GM12878 (cell line): ENCODE data around the gene TMEM131L.

Experiments
- E2F8 ChIP-seq: fragments of 450-650 bp; IDR thresholded peaks from 2 replicates; pipeline ENCODE4 v1.6.1; 2018; ENCODE audit warnings: mild to moderate bottlenecking, low read depth, moderate library complexity; ENCODE audit not compliant: partially characterized antibody
- POLR2A ChIP-seq: IDR thresholded peaks from 2 replicates; pipeline ENCODE4 v1.6.1; 2011; ENCODE audit warnings: low read depth, mild to moderate bottlenecking, low read length
- SIN3A ChIP-seq: IDR thresholded peaks from 2 replicates; pipeline ENCODE4 v1.6.1; 2012; ENCODE audit warnings: low read depth, low read length, improper control_type of control experiment
- SP1 ChIP-seq: IDR thresholded peaks from one replicate; pipeline ENCODE4 v1.6.1; 2011; ENCODE audit warnings: low read depth, low read length
- TBL1XR1 ChIP-seq: IDR thresholded peaks from 2 replicates; pipeline ENCODE4 v1.6.1; 2012; ENCODE audit warnings: low read depth, low read length, improper control_type of control experiment
- TF ChIP-seq, protein P1 (sequence below), 3 experiments: IDR thresholded peaks in 2 of 3; conservative IDR thresholded peaks in 1 of 3; 2 replicates each; pipeline ENCODE4 v1.5.1; 2011; ENCODE audit warnings: low read depth in 3 of 3, low read length in 3 of 3, mild to moderate bottlenecking in 3 of 3, control low read depth in 2 of 3, moderate library complexity in 2 of 3, inconsistent platforms in 1 of 3, mixed read lengths in 1 of 3; ENCODE audit not compliant: control insufficient read depth in 2 of 3, insufficient read depth in 1 of 3; ENCODE audit errors: extremely low read depth in 1 of 3

- TF ChIP-seq SIN3A (no peak), POLR2A (no peak), SP1 (no peak), TBL1XR1 (0 out of 2 replicates have a peak, but pooled peaks have one; percentile 15), E2F8 (no peak)
- TF ChIP-seq, protein P1, sequence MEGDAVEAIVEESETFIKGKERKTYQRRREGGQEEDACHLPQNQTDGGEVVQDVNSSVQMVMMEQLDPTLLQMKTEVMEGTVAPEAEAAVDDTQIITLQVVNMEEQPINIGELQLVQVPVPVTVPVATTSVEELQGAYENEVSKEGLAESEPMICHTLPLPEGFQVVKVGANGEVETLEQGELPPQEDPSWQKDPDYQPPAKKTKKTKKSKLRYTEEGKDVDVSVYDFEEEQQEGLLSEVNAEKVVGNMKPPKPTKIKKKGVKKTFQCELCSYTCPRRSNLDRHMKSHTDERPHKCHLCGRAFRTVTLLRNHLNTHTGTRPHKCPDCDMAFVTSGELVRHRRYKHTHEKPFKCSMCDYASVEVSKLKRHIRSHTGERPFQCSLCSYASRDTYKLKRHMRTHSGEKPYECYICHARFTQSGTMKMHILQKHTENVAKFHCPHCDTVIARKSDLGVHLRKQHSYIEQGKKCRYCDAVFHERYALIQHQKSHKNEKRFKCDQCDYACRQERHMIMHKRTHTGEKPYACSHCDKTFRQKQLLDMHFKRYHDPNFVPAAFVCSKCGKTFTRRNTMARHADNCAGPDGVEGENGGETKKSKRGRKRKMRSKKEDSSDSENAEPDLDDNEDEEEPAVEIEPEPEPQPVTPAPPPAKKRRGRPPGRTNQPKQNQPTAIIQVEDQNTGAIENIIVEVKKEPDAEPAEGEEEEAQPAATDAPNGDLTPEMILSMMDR (IDR thresholded peaks at IDR 0.05 in 2 of 3, conservative IDR thresholded peaks at IDR 0.05 in 1 of 3; ENCODE audit: control insufficient read depth in 2 of 3, extremely low read depth in 1 of 3, insufficient read depth in 1 of 3, low read depth in 3 of 3, low read length in 3 of 3): no peak
These were observed 31.0 kb downstream of the TMEM131L start for GRCh38 chr4:153497091-153497531.
